SK-N-SH (cell line): ENCODE measurements around the gene MGLL. TPM values are rescaled to one million over a fixed set of nuclear protein-coding genes. Genes with fewer than 3 reads are reported as not detected.

ENCODE experiments used
- CTCF ChIA-PET: fragments of 300-600, 350-600 bp; formaldehyde crosslinking; extraction: SDS; loops from one replicate; lab custom pipeline; 2021; lab: Yijun Ruan, JAX
- POLR2A ChIA-PET: fragments of 350-600 bp; sonication (Branson Sonifier 250); formaldehyde crosslinking; extraction: SDS; loops from one replicate; lab custom pipeline; 2020; ENCODE audit warnings: antibody characterized with exemption, inconsistent platforms; lab: Yijun Ruan, JAX
- DNase-seq: peaks from one replicate; pipeline ENCODE4 v3.0.0; 2012
- H2AFZ ChIP-seq: fragments of 200-600 bp; sonication (generic); 2 replicates; pipeline ENCODE4 v1.8.1; 2016; ENCODE audit warnings: antibody characterized with exemption, mild to moderate bottlenecking, low read depth
- H3F3A ChIP-seq: fragments of 200-600 bp; sonication (generic); replicated peaks from 2 replicates; pipeline ENCODE3; 2016; ENCODE audit warnings: antibody characterized with exemption, mild to moderate bottlenecking; ENCODE audit not compliant: insufficient read depth
- H3K27ac ChIP-seq, 2 experiments: fragments of 200-500 bp in 1 of 2; fragments of 200-600 bp in 1 of 2; sonication (Bioruptor generic) in 1 of 2; sonication (generic), shearing (Covaris generic) in 1 of 2; 2 replicates each; pipeline versions ENCODE4 v1.5.1 to v1.6.1; 2014 to 2016; ENCODE audit warnings: low read depth in 2 of 2, inconsistent platforms in 1 of 2, low read length in 1 of 2, mild to moderate bottlenecking in 1 of 2, mixed read lengths in 1 of 2
- H3K27me3 ChIP-seq: fragments of 200-600 bp; sonication (generic), shearing (Covaris generic); 2 replicates; pipeline ENCODE4 v1.6.1; 2016; ENCODE audit warnings: mixed run types; ENCODE audit not compliant: insufficient read depth
- H3K36me3 ChIP-seq, 2 experiments: fragments of 200-500 bp in 1 of 2; fragments of 200-600 bp in 1 of 2; sonication (Bioruptor generic) in 1 of 2; sonication (generic) in 1 of 2; replicated peaks in 1 of 2; 2 replicates each; pipeline versions ENCODE3 to v1.5.1; 2014 to 2016; ENCODE audit warnings: low read length in 1 of 2, mild to moderate bottlenecking in 1 of 2; ENCODE audit not compliant: insufficient read depth in 2 of 2, control insufficient read depth in 1 of 2
- H3K4me1 ChIP-seq, 2 experiments: fragments of 200-500 bp in 1 of 2; fragments of 200-600 bp in 1 of 2; sonication (Bioruptor generic) in 1 of 2; sonication (generic), shearing (Covaris generic) in 1 of 2; 2 replicates each; pipeline versions ENCODE4 v1.5.1 to v1.6.1; 2014 to 2016; ENCODE audit warnings: low read depth in 1 of 2, low read length in 1 of 2, mixed run types in 1 of 2; ENCODE audit not compliant: insufficient read depth in 2 of 2, control insufficient read depth in 1 of 2
- H3K4me2 ChIP-seq: fragments of 200-600 bp; sonication (generic), shearing (Covaris generic); 2 replicates; pipeline ENCODE4 v1.6.1; 2017; ENCODE audit warnings: mixed run types
- H3K4me3 ChIP-seq, 2 experiments: fragments of 200-500 bp in 1 of 2; fragments of 200-600 bp in 1 of 2; sonication (Bioruptor generic) in 1 of 2; sonication (generic), shearing (Covaris generic) in 1 of 2; 2 replicates each; pipeline versions ENCODE4 v1.5.1 to v1.8.1; 2014 to 2016; ENCODE audit warnings: low read depth in 2 of 2, inconsistent platforms in 1 of 2, low read length in 1 of 2, mild to moderate bottlenecking in 1 of 2, mixed read lengths in 1 of 2, moderate library complexity in 1 of 2
- H3K79me2 ChIP-seq: fragments of 200-600 bp; sonication (generic); 2 replicates; pipeline ENCODE4 v1.8.1; 2017; ENCODE audit warnings: mild to moderate bottlenecking; ENCODE audit not compliant: insufficient read depth
- H3K9ac ChIP-seq: fragments of 200-600 bp; sonication (generic); 2 replicates; pipeline ENCODE4 v1.6.1; 2017; ENCODE audit warnings: mixed run types
- H3K9me2 ChIP-seq: fragments of 200-600 bp; sonication (generic); 2 replicates; pipeline ENCODE4 v1.6.1; 2017; ENCODE audit warnings: mixed run types
- H3K9me3 ChIP-seq: fragments of 200-600 bp; sonication (generic); 2 replicates; pipeline ENCODE4 v1.6.1; 2017; ENCODE audit warnings: mixed run types, mild to moderate bottlenecking, moderate library complexity
- H4K20me1 ChIP-seq: fragments of 200-600 bp; sonication (generic); 2 replicates; pipeline ENCODE4 v1.6.1; 2017; ENCODE audit warnings: mild to moderate bottlenecking, mixed run types; ENCODE audit not compliant: insufficient read depth
- CHD2 ChIP-seq: fragments of 150-350 bp; IDR thresholded peaks from 2 replicates; pipeline ENCODE4 v1.6.1; 2018; ENCODE audit warnings: low read length; ENCODE audit not compliant: partially characterized antibody
- ELF1 ChIP-seq: IDR thresholded peaks from 2 replicates; pipeline ENCODE4 v1.4.0; 2012
- FOSL2 ChIP-seq: IDR thresholded peaks from 2 replicates; pipeline ENCODE4 v1.4.0; 2012; ENCODE audit warnings: low read depth, mild to moderate bottlenecking, moderate library complexity, borderline replicate concordance
- MEF2A ChIP-seq: IDR thresholded peaks from 2 replicates; pipeline ENCODE4 v1.4.0; 2012; ENCODE audit warnings: low read depth, borderline replicate concordance
- MXI1 ChIP-seq: IDR thresholded peaks from 2 replicates; pipeline ENCODE4 v1.6.1; 2012; ENCODE audit warnings: mild to moderate bottlenecking, low read depth, low read length, improper control_type of control experiment
- POLR2AphosphoS5 ChIP-seq: IDR thresholded peaks from 2 replicates; pipeline ENCODE4 v1.6.1; 2012; ENCODE audit warnings: low read depth, low read length
- RAD21 ChIP-seq: IDR thresholded peaks from 2 replicates; pipeline ENCODE4 v1.6.1; 2012; ENCODE audit warnings: mild to moderate bottlenecking, low read length
- RCOR1 ChIP-seq: fragments of 150-350 bp; IDR thresholded peaks from 2 replicates; pipeline ENCODE4 v1.6.1; 2017; ENCODE audit warnings: antibody characterized with exemption, low read length
- SIN3A ChIP-seq: IDR thresholded peaks from 2 replicates; pipeline ENCODE4 v1.6.1; 2012; ENCODE audit warnings: low read depth, mild to moderate bottlenecking, low read length, moderate library complexity, borderline replicate concordance
- TAF1 ChIP-seq: IDR thresholded peaks from 2 replicates; pipeline ENCODE4 v1.6.1; 2012; ENCODE audit warnings: low read depth, mild to moderate bottlenecking, low read length, moderate library complexity, borderline replicate concordance
- WGBS: methylation state at CpG from one replicate; pipeline ENCODE4 v1.1.6; 2017; ENCODE audit warnings: low lambda C conversion rate; 5-methylcytosine and 5-hydroxymethylcytosine counted together
- polyA plus RNA-seq, 3 experiments: library from polyadenylated mRNA; depleted of rRNA; stranded (reverse); fragments of >200 nt; gene quantifications; 2 replicates each; pipeline ENCODE4 v1.2.3, GENCODE V29; 2012
- TF ChIP-seq, protein P1 (sequence below): IDR thresholded peaks from 2 replicates; pipeline ENCODE4 v1.4.0; 2012; ENCODE audit warnings: low read depth
- TF ChIP-seq, protein P2 (sequence below): fragments of 200-600 bp; sonication (generic); IDR thresholded peaks from 2 replicates; pipeline ENCODE4 v1.6.1; 2017; ENCODE audit warnings: antibody characterized with exemption, mild to moderate bottlenecking, moderate library complexity
- TF ChIP-seq, protein P3 (sequence below): IDR thresholded peaks from 2 replicates; pipeline ENCODE4 v1.6.1; 2012; ENCODE audit warnings: mild to moderate bottlenecking, low read depth, low read length, moderate library complexity

The MGLL gene
- polyA plus RNA-seq, 1 of the 3 experiments (the other 2 are of a cell fraction), result 2.2 TPM

DNA sequence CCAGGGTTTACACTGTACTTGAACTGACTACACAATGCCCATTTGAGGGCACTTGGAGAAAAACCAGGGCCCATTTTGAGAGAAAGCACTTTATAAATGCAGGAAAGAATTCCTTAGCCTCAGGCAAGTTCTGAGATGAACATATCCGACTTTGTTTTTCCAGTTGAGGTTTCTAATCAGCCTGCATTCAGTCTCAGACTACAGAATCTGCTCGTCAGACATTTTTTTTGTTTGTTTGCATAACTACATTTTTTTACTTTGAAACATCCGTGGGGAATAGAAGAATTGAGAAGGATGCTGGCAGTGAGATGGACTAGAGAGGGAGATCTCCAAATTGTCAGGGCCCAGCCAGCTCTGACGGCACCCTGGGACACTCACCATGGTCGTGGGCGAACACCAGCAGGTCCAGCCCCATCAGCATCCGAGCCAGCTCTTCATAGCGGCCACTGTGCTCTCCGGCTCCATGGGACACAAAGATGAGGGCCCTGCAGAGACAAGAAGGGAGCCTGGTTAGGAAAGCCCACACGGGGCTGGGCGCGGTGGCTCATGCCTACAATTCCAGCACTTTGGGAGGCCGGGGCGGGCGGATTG lies 40.8 kb downstream of the MGLL start:
- H3K27ac ChIP-seq, result peak overlapping the region in 1 of 2 experiments; percentile 58; a peak in 2 of 4 replicates
- H3K9me2 ChIP-seq, result no peaks in the 10 kb centered on the region
- H3K27me3 ChIP-seq, result no peaks in the 10 kb centered on the region
- no peak overlapping the region for H2AFZ ChIP-seq
- CTCF ChIA-PET, result interaction anchor here (0.7 to 4.7 kb wide), 4 partner anchors 91 to 302 kb away, joined by 3 to 14 read pairs (median 4); no protein-coding TSS in a partner anchor
- TF ChIP-seq TAF1, result no peak
- TF ChIP-seq, protein P1, sequence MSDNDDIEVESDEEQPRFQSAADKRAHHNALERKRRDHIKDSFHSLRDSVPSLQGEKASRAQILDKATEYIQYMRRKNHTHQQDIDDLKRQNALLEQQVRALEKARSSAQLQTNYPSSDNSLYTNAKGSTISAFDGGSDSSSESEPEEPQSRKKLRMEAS, result no peak
- TF ChIP-seq, protein P2, sequence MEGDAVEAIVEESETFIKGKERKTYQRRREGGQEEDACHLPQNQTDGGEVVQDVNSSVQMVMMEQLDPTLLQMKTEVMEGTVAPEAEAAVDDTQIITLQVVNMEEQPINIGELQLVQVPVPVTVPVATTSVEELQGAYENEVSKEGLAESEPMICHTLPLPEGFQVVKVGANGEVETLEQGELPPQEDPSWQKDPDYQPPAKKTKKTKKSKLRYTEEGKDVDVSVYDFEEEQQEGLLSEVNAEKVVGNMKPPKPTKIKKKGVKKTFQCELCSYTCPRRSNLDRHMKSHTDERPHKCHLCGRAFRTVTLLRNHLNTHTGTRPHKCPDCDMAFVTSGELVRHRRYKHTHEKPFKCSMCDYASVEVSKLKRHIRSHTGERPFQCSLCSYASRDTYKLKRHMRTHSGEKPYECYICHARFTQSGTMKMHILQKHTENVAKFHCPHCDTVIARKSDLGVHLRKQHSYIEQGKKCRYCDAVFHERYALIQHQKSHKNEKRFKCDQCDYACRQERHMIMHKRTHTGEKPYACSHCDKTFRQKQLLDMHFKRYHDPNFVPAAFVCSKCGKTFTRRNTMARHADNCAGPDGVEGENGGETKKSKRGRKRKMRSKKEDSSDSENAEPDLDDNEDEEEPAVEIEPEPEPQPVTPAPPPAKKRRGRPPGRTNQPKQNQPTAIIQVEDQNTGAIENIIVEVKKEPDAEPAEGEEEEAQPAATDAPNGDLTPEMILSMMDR, result no peak
- TF ChIP-seq POLR2AphosphoS5, result no peak
- no peak for TF ChIP-seq ELF1
- TF ChIP-seq RCOR1, result no peak
- no peak for TF ChIP-seq CHD2
- TF ChIP-seq MEF2A, result no peak
- TF ChIP-seq MXI1, result no peak
- no peak for TF ChIP-seq SIN3A
- TF ChIP-seq, protein P3, sequence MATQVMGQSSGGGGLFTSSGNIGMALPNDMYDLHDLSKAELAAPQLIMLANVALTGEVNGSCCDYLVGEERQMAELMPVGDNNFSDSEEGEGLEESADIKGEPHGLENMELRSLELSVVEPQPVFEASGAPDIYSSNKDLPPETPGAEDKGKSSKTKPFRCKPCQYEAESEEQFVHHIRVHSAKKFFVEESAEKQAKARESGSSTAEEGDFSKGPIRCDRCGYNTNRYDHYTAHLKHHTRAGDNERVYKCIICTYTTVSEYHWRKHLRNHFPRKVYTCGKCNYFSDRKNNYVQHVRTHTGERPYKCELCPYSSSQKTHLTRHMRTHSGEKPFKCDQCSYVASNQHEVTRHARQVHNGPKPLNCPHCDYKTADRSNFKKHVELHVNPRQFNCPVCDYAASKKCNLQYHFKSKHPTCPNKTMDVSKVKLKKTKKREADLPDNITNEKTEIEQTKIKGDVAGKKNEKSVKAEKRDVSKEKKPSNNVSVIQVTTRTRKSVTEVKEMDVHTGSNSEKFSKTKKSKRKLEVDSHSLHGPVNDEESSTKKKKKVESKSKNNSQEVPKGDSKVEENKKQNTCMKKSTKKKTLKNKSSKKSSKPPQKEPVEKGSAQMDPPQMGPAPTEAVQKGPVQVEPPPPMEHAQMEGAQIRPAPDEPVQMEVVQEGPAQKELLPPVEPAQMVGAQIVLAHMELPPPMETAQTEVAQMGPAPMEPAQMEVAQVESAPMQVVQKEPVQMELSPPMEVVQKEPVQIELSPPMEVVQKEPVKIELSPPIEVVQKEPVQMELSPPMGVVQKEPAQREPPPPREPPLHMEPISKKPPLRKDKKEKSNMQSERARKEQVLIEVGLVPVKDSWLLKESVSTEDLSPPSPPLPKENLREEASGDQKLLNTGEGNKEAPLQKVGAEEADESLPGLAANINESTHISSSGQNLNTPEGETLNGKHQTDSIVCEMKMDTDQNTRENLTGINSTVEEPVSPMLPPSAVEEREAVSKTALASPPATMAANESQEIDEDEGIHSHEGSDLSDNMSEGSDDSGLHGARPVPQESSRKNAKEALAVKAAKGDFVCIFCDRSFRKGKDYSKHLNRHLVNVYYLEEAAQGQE, result no peak
- no peak for TF ChIP-seq RAD21
- TF ChIP-seq FOSL2, result no peak
- TF ChIP-seq, all 33 proteins: peak for 0
- peaks cover 0 to 56% of the 10 kb centered on the region in 2 experiments; a peak in 2 of 4 replicates for H3K4me1 ChIP-seq
- no peaks in the 10 kb centered on the region for H3F3A ChIP-seq
- no peak overlapping the region for H3K4me2 ChIP-seq
- peak; percentile 48 for DNase-seq
- H3K79me2 ChIP-seq, result no peaks in the 10 kb centered on the region
- 64% methylated on average over 7 of the region's 15 CpGs for WGBS
- no peak overlapping the region for H3K9ac ChIP-seq
- H3K4me3 ChIP-seq, result no peak overlapping the region
- H3K36me3 ChIP-seq, result no peaks in the 10 kb centered on the region
- no peaks in the 10 kb centered on the region for H3K9me3 ChIP-seq
- POLR2A ChIA-PET, result interaction anchor here (0.5 kb wide), 1 partner anchor 44 kb away, joined by 3 read pairs; no protein-coding TSS in a partner anchor
- no peaks in the 10 kb centered on the region for H4K20me1 ChIP-seq
